Pancreas (tissue), 10 donors: ENCODE data around the gene DLAT. TPM values are rescaled to one million over a fixed set of nuclear protein-coding genes. Genes with fewer than 3 reads are reported as not detected.

ENCODE experiments used
- ATAC-seq, 4 donors: fragments of 200-7000 bp; cut with Tn5 transposase; one replicate each; pipeline versions ENCODE4 v1.8.0 to v1.9.1; 2020; ENCODE audit warnings: mild to moderate bottlenecking in 4 of 4, moderate library complexity in 4 of 4
- DNase-seq, 6 donors: peaks; one replicate each; pipeline ENCODE4 v3.0.0-alpha.2; 2020
- FAIRE-seq: peaks from 2 replicates; lab custom pipeline; 2012; peaks lifted over from hg19 to GRCh38; lab: Jason Lieb, UNC
- H3K27ac ChIP-seq, 4 donors: fragments of 200-600 bp; sonication (generic); 1 replicate in 3 of 4; 2 replicates in 1 of 4; pipeline versions ENCODE4 v1.5.0 to v1.8.0; 2020
- H3K27me3 ChIP-seq, 4 donors: fragments of 200-600 bp; one replicate each; pipeline ENCODE4 v1.8.0; 2021
- H3K36me3 ChIP-seq, 3 donors: fragments of 200-600 bp; sonication (generic) in 1 of 3; one replicate each; pipeline versions ENCODE4 v1.5.0 to v1.8.0; 2020 to 2021
- H3K4me1 ChIP-seq, 3 donors: fragments of 200-600 bp; one replicate each; pipeline ENCODE4 v1.8.0; 2021
- H3K4me3 ChIP-seq, 4 donors: fragments of 200-600 bp; sonication (generic) in 2 of 4; one replicate each; pipeline versions ENCODE4 v1.5.0 to v1.8.0; 2020 to 2021
- H3K9me3 ChIP-seq, 4 donors: fragments of 200-600 bp; one replicate each; pipeline ENCODE4 v1.8.0; 2021
- WGBS, 2 donors: extraction: QIAGEN DNeasy Blood & Tissue Kit; methylation state at CpG; one replicate each; pipeline ENCODE4 v1.1.7; 2013; 5-methylcytosine and 5-hydroxymethylcytosine counted together
- intact Hi-C, 3 donors: fragments of 100-400 bp; cut with DNase I; formaldehyde crosslinking; loops; one replicate each; pipeline versions ENCODE4 v1.11.1 to v1.14.2; 2022
- polyA plus RNA-seq, 2 donors: library from polyadenylated mRNA; stranded (reverse); fragments of 200-250 nt; gene quantifications; one replicate each; pipeline ENCODE4 v1.2.3, GENCODE V29; 2013
- total RNA-seq, 6 donors: library from RNA; stranded (reverse); fragmentation: NEBNext Ultra II Directional in 4 of 6; extraction: Animal tissue kit (Norgen Biotek cat#: 25700) in 4 of 6; gene quantifications; one replicate each; pipeline versions ENCODE4 v1.2.1 to v1.2.4, GENCODE V29; 2021 to 2023
- TF ChIP-seq, protein P1 (sequence below), 4 donors: fragments of 200-600 bp; sonication (generic) in 3 of 4; IDR thresholded peaks; one replicate each; pipeline versions ENCODE4 v1.5.0 to v1.8.0; 2021; ENCODE audit warnings: antibody characterized with exemption in 4 of 4
- donor health status: healthy with polysubstance abuse.
- donor health status: DM: no; HTN: no; CAD: no; lungs with moderate emphysema.
- donor health status: DM: no; HTN: no; CAD: no.
- donor health status: control.
- donor health status: control.
- donor health status: Bipolar disorder and iron deficiency.
- donor health status: DM: yes; HTN: yes; CAD: no.
- donor health status: DM: no; HTN: no; CAD: no.
- donor health status: DM: no; HTN: no; CAD: no.
- donor health status: DM: yes; HTN: yes; CAD: no.

The DLAT gene
- total and polyA plus RNA-seq, 8 donors = 4.2 to 13.9 (median 7.9) TPM

DNA sequence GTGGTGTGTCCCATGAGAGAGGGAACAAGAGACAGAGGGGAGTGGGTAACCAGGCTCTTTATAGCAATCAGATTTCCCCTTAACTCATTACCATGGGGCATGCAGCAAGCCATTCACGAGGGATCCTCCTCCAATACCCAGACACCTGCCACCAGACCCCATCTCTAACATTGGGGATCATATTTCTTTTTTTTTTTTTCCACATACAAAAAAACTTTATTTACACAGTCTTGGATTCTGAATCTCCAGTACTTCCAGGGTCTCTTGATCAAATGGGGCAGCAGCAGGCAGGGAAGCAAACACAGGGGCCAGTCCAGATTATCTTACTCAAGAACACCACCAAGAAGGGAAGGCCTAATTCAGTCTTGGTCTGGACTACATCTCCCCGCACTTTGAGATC, 4.3 kb downstream of the DLAT start:
- Histone ChIP-seq H3K4me1 (peaks cover 0 to 3% (median 0%) of the 10 kb centered on the region in 3 donors), H3K27ac (no peak overlapping the region), H3K9me3 (no peaks in the 10 kb centered on the region), H3K27me3 (no peaks in the 10 kb centered on the region), H3K36me3 (peaks cover 0 to 14% (median 3%) of the 10 kb centered on the region in 3 donors), H3K4me3 (no peak overlapping the region)
- intact Hi-C loops = no loop called here
- TF ChIP-seq, protein P1, sequence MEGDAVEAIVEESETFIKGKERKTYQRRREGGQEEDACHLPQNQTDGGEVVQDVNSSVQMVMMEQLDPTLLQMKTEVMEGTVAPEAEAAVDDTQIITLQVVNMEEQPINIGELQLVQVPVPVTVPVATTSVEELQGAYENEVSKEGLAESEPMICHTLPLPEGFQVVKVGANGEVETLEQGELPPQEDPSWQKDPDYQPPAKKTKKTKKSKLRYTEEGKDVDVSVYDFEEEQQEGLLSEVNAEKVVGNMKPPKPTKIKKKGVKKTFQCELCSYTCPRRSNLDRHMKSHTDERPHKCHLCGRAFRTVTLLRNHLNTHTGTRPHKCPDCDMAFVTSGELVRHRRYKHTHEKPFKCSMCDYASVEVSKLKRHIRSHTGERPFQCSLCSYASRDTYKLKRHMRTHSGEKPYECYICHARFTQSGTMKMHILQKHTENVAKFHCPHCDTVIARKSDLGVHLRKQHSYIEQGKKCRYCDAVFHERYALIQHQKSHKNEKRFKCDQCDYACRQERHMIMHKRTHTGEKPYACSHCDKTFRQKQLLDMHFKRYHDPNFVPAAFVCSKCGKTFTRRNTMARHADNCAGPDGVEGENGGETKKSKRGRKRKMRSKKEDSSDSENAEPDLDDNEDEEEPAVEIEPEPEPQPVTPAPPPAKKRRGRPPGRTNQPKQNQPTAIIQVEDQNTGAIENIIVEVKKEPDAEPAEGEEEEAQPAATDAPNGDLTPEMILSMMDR (IDR thresholded peaks at IDR 0.05) = no peak
- FAIRE-seq (no peak), ATAC-seq (no peak), DNase-seq (no peak)
- 94 to 100% methylated on average over 2 of the region's 2 CpGs for whole genome bisulfite sequencing, 2 donors

DNA sequence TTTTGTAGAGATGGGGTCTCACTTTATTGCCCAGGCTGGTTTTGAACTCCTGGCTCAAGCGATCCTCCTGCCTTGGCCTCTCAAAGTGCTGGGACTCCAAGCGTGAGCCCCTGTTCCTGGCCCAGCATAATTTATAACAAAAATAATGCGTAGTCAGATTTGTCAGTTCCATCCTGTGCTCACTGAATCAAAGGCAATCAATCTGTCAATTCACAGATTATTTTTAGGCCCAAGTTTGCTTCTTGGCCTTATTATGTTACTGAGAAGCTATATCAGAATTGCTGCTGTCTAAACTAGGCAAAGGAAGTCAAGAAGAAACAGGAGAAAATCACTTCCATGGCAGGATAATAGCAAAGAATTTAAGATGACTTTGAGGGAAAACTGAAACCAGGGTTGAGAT, 8.7 kb downstream of the DLAT start:
- Histone ChIP-seq H3K27me3 (no peaks in the 10 kb centered on the region), H3K36me3 (peaks cover 0 to 29% (median 7%) of the 10 kb centered on the region in 3 donors), H3K9me3 (no peaks in the 10 kb centered on the region), H3K4me3 (no peak overlapping the region), H3K27ac (no peak overlapping the region), H3K4me1 (no peaks in the 10 kb centered on the region)
- FAIRE-seq = no peak
- TF ChIP-seq, protein P1 (IDR thresholded peaks at IDR 0.05) = no peak
- WGBS, 2 donors = 89 to 97% methylated on average over 3 of the region's 3 CpGs
- DNase-seq = no peak
- ATAC-seq = no peak
- intact Hi-C loops = no loop called here

DNA sequence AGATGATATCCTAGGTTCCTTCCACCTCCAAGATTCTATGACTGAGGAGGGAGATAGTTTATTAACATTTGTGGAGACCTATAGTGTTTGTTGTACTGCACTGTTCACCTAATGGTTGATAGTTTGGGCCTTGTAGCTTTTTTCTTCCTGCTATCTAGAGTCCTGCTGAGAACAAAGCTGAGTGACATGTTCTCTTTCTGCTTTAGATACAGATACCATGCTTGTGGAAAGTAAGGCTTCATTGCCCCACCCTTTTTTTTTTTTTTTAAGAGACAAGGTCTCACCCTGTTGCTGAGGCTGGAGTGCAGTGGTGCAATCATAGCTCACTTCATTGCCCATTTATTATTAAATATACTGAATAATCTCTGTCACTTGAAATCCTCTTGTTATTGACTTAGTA, 12.3 kb downstream of the DLAT start:
- Histone ChIP-seq H3K27me3 (no peaks in the 10 kb centered on the region), H3K4me1 (peaks cover 0 to 1% (median 0%) of the 10 kb centered on the region in 3 donors), H3K36me3 (peaks cover 0 to 17% (median 7%) of the 10 kb centered on the region in 3 donors), H3K4me3 (no peak overlapping the region), H3K27ac (no peak overlapping the region), H3K9me3 (no peaks in the 10 kb centered on the region)
- no peak for DNase-seq
- intact Hi-C loops = no loop called here
- no peak for ATAC-seq
- FAIRE-seq = no peak
- TF ChIP-seq, protein P1 (IDR thresholded peaks at IDR 0.05) = no peak

DNA sequence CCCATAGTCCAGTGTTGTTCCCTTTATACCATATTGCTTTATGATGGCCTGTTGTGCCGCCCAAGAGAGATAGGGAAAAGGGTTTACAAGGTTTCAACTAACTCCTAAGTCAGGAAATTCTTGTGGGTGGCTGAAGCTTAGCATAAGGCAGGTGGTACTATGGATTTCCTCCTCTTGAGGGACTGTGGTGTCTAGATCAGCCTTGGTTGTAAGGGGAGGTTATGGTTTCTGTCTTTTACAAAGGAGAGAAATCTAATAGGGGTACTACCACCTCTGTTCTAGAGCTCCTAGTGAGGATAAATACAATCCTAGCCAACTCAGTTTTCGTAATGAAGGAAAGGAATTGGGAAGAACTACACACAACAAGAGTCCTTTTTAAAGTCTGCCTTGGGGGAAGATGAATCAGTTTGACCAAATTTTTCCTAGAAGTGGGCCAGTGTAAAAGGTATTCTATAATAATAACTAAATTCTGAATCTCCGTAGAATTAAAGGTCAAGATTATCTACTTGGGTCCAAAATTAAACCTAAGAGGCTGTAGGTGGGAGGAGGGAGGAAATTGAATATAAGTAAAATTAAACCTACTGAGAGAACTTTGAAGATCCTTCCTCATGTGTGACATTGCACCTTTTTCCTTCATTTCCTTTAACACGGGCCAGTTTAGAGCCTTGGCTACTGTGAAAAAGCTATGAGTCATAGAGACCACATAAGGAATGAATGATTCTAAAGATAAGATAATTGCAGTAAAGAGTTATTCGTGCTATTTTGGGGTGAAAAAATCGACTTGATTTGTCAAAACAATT, 17.2 kb downstream of the DLAT start:
- Histone ChIP-seq H3K27ac (no peak overlapping the region), H3K4me1 (peaks cover 0 to 8% (median 0%) of the 10 kb centered on the region in 3 donors), H3K4me3 (no peak overlapping the region), H3K27me3 (no peaks in the 10 kb centered on the region), H3K36me3 (peaks cover 0 to 22% (median 7%) of the 10 kb centered on the region in 3 donors), H3K9me3 (no peaks in the 10 kb centered on the region)
- ATAC-seq = peak in 1 of 4 donors; percentile 34
- no peak for DNase-seq
- TF ChIP-seq, protein P1 (IDR thresholded peaks at IDR 0.05) = no peak
- no peak for FAIRE-seq
- intact Hi-C loops = no loop called here
- WGBS, 2 donors = 62 to 68% methylated on average over 6 of the region's 6 CpGs

DNA sequence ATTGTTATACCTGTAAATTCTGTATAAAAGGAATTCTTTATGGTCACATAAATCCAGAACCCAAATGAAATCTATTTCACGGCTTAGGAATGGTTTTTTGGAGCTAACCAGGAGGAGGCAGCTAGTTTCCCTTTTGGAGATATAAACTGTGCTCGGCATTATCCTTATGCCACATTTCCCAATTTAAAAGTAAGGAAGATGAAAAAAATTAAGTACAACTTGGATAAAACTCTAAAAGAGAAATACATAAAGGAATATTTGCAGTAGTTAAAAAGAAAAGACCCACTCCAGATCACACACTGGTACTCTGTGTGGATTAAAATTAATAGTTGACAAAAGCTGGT, 17.7 kb downstream of the DLAT start:
- H3K27me3 ChIP-seq = no peaks in the 10 kb centered on the region
- intact Hi-C loops = no loop called here
- WGBS, 2 donors = 93 to 98% methylated on average over 2 of the region's 2 CpGs
- TF ChIP-seq, protein P1 (IDR thresholded peaks at IDR 0.05) = no peak
- H3K4me1 ChIP-seq = peaks cover 0 to 8% (median 0%) of the 10 kb centered on the region in 3 donors
- H3K36me3 ChIP-seq = peaks cover 0 to 16% (median 3%) of the 10 kb centered on the region in 3 donors
- no peak for ATAC-seq
- H3K9me3 ChIP-seq = no peaks in the 10 kb centered on the region
- no peak overlapping the region for H3K27ac ChIP-seq
- no peak for DNase-seq
- FAIRE-seq = no peak
- H3K4me3 ChIP-seq = no peak overlapping the region
